ENCODE measurements around the gene WASF3.

DNA sequence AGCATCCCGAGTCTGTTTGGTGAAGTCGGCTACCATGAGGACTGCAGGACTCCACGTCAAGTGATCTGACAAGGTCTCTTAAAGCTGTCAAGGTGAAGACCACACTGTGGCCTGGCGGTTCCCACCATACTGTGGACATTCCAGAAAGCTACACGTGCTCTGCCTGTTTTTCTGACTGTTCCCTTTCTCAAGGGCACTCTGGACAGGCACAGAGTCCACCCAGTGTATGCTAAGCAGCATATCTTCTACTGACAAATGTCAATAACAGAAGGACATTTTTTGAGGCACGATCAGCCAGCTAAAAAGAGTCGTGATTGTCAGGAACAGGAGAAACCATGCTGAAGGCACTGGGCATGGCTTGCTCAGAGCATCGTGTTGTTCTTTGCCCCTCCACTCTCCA is 12.8 kb upstream of the WASF3 start:
- TF ChIP-seq, protein P1, sequence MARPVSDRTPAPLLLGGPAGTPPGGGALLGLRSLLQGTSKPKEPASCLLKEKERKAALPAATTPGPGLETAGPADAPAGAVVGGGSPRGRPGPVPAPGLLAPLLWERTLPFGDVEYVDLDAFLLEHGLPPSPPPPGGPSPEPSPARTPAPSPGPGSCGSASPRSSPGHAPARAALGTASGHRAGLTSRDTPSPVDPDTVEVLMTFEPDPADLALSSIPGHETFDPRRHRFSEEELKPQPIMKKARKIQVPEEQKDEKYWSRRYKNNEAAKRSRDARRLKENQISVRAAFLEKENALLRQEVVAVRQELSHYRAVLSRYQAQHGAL (CRISPR knock-in tag; IDR thresholded peaks at IDR 0.05; ENCODE audit: not compliant biosample characterization), result no peak
- TF ChIP-seq ZNF816 (CRISPR knock-in tag; IDR thresholded peaks at IDR 0.05; ENCODE audit: borderline replicate concordance) (no peak), BRCA1 (CRISPR knock-in tag; IDR thresholded peaks at IDR 0.05) (no peak), CEBPB (IDR thresholded peaks at IDR 0.05; ENCODE audit: borderline replicate concordance, low read depth, low read length) (no peak), GABPA (IDR thresholded peaks at IDR 0.05; ENCODE audit: low read depth, low read length) (no peak), GABPA (CRISPR knock-in tag; IDR thresholded peaks at IDR 0.05; ENCODE audit: low read depth) (no peak), KLF6 (CRISPR knock-in tag; IDR thresholded peaks at IDR 0.05) (no peak), ZNF619 (CRISPR knock-in tag; IDR thresholded peaks at IDR 0.05) (no peak), ZNF431 (CRISPR knock-in tag; IDR thresholded peaks at IDR 0.05; ENCODE audit: borderline replicate concordance, low read depth) (no peak), ZNF713 (CRISPR knock-in tag; IDR thresholded peaks at IDR 0.05) (no peak), MAFF (IDR thresholded peaks at IDR 0.05; ENCODE audit: low read depth, low read length) (no peak), MTA3 (CRISPR knock-in tag; IDR thresholded peaks at IDR 0.05) (no peak), RAD21 (CRISPR knock-in tag; IDR thresholded peaks at IDR 0.05) (no peak)
- TF ChIP-seq, protein P2, sequence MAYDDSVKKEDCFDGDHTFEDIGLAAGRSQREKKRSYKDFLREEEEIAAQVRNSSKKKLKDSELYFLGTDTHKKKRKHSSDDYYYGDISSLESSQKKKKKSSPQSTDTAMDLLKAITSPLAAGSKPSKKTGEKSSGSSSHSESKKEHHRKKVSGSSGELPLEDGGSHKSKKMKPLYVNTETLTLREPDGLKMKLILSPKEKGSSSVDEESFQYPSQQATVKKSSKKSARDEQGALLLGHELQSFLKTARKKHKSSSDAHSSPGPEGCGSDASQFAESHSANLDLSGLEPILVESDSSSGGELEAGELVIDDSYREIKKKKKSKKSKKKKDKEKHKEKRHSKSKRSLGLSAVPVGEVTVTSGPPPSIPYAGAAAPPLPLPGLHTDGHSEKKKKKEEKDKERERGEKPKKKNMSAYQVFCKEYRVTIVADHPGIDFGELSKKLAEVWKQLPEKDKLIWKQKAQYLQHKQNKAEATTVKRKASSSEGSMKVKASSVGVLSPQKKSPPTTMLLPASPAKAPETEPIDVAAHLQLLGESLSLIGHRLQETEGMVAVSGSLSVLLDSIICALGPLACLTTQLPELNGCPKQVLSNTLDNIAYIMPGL (CRISPR knock-in tag; IDR thresholded peaks at IDR 0.05; ENCODE audit: borderline replicate concordance in 1 of 2, low read depth in 1 of 2), result no peak
- TF ChIP-seq, protein P3, sequence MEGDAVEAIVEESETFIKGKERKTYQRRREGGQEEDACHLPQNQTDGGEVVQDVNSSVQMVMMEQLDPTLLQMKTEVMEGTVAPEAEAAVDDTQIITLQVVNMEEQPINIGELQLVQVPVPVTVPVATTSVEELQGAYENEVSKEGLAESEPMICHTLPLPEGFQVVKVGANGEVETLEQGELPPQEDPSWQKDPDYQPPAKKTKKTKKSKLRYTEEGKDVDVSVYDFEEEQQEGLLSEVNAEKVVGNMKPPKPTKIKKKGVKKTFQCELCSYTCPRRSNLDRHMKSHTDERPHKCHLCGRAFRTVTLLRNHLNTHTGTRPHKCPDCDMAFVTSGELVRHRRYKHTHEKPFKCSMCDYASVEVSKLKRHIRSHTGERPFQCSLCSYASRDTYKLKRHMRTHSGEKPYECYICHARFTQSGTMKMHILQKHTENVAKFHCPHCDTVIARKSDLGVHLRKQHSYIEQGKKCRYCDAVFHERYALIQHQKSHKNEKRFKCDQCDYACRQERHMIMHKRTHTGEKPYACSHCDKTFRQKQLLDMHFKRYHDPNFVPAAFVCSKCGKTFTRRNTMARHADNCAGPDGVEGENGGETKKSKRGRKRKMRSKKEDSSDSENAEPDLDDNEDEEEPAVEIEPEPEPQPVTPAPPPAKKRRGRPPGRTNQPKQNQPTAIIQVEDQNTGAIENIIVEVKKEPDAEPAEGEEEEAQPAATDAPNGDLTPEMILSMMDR (CRISPR knock-in tag; IDR thresholded peaks at IDR 0.05), result no peak

Data from HepG2 (cell line).